Fibroblast of lung (primary cell): Measurements from ENCODE around the gene RTP3. TPM values are rescaled to one million over a fixed set of nuclear protein-coding genes. Genes with fewer than 3 reads are reported as not detected.

Experiments used
- DNase-seq, 2 donors: peaks; one replicate each; pipeline versions ENCODE4 v3.0.0 to v3.0.0-alpha.2; 2010; ENCODE audit warnings: low read depth in 2 of 2
- H2AFZ ChIP-seq: 2 replicates; pipeline ENCODE4 v1.5.1; 2012; ENCODE audit warnings: low read length, control low read depth, inconsistent platforms
- H3K27ac ChIP-seq: 2 replicates; pipeline ENCODE4 v1.5.1; 2011; ENCODE audit warnings: low read length, control low read depth; ENCODE audit not compliant: insufficient read depth
- H3K27me3 ChIP-seq: 2 replicates; pipeline ENCODE4 v1.5.1; 2011; ENCODE audit warnings: mild to moderate bottlenecking, low read length; ENCODE audit not compliant: control insufficient read depth, insufficient read depth
- H3K36me3 ChIP-seq: 2 replicates; pipeline ENCODE4 v1.5.1; 2011; ENCODE audit warnings: low read length; ENCODE audit not compliant: control insufficient read depth, insufficient read depth
- H3K4me1 ChIP-seq: 2 replicates; pipeline ENCODE4 v1.5.1; 2011; ENCODE audit warnings: low read length; ENCODE audit not compliant: control insufficient read depth, insufficient read depth; ENCODE audit errors: extremely low read depth
- H3K4me2 ChIP-seq: 2 replicates; pipeline ENCODE4 v1.5.1; 2011; ENCODE audit warnings: low read length, control low read depth; ENCODE audit not compliant: insufficient read depth; ENCODE audit errors: extremely low read depth
- H3K4me3 ChIP-seq, 4 experiments: fragments of 200-600 bp in 1 of 4; sonication (generic) in 1 of 4; replicated peaks in 1 of 4; 2 replicates each; pipeline ENCODE4 v1.5.1; 2011 to 2016; ENCODE audit warnings: low read length in 4 of 4, low read depth in 3 of 4, mild to moderate bottlenecking in 3 of 4, control low read depth in 2 of 4, inconsistent platforms in 1 of 4, mixed read lengths in 1 of 4; ENCODE audit not compliant: insufficient read depth in 1 of 4; ENCODE audit errors: control extremely low read depth in 1 of 4
- H3K79me2 ChIP-seq: 2 replicates; pipeline ENCODE4 v1.5.1; 2012; ENCODE audit warnings: mild to moderate bottlenecking, low read length, inconsistent platforms; ENCODE audit not compliant: control insufficient read depth, insufficient read depth
- H3K9ac ChIP-seq: 2 replicates; pipeline ENCODE4 v1.5.1; 2011; ENCODE audit warnings: mild to moderate bottlenecking, low read length, control low read depth; ENCODE audit not compliant: insufficient read depth
- H3K9me3 ChIP-seq: 2 replicates; pipeline ENCODE4 v1.5.1; 2012; ENCODE audit warnings: low read depth, low read length; ENCODE audit not compliant: control insufficient read depth, insufficient read depth
- H4K20me1 ChIP-seq: 2 replicates; pipeline ENCODE4 v1.5.1; 2011; ENCODE audit warnings: low read length; ENCODE audit not compliant: control insufficient read depth, insufficient read depth; ENCODE audit errors: extremely low read depth
- CTCF ChIP-seq, 2 donors: IDR thresholded peaks in 1 of 2; conservative IDR thresholded peaks in 1 of 2; 1 replicate in 1 of 2; 2 replicates in 1 of 2; pipeline ENCODE4 v1.5.1; 2011 to 2012; ENCODE audit warnings: low read length in 2 of 2, control low read depth in 1 of 2, inconsistent platforms in 1 of 2, low read depth in 1 of 2, mild to moderate bottlenecking in 1 of 2
- EZH2 ChIP-seq: IDR thresholded peaks from 2 replicates; pipeline ENCODE4 v1.5.1; 2012; ENCODE audit warnings: low read length, control low read depth, mild to moderate bottlenecking; ENCODE audit errors: missing control alignments
- polyA plus RNA-seq, 2 donors: library from polyadenylated mRNA; depleted of rRNA in 1 of 2; stranded (reverse) in 1 of 2; unstranded in 1 of 2; fragments of >200 nt; gene quantifications; 2 replicates each; pipeline ENCODE4 v1.2.1, GENCODE V29; 2011 to 2012; ENCODE audit warnings: missing spikeins in 1 of 2
- total RNA-seq: library from RNA; depleted of rRNA; stranded (reverse); fragments of >200 nt; gene quantifications from 2 replicates; pipeline ENCODE4 v1.2.1, GENCODE V29; 2014

RTP3 gene
- total and polyA plus RNA-seq, 2 donors (not counting 1 experiment from before 2014, with no cell fraction given) = not detected

GRCh38 chr3:46489381-46489780, 8.4 kb upstream of the RTP3 start:
- Histone ChIP-seq H4K20me1 (no peaks in the 10 kb centered on the region), H2AFZ (no peak overlapping the region), H3K4me1 (peaks cover 8% of the 10 kb centered on the region), H3K27me3 (no peaks in the 10 kb centered on the region), H3K36me3 (no peaks in the 10 kb centered on the region), H3K4me2 (no peak overlapping the region), H3K9ac (no peak overlapping the region), H3K79me2 (no peaks in the 10 kb centered on the region), H3K4me3 (no peak overlapping the region), H3K9me3 (no peaks in the 10 kb centered on the region), H3K27ac (no peak overlapping the region)
- no peak for DNase-seq
- TF ChIP-seq CTCF (conservative IDR thresholded peaks at IDR 0.05 in 1 of 2, IDR thresholded peaks at IDR 0.05 in 1 of 2; ENCODE audit: low read depth in 1 of 2, low read length in 2 of 2) (no peak), EZH2 (no peak)

- no peaks in the 10 kb centered on the region for H3K79me2 ChIP-seq
- H3K27ac ChIP-seq = no peak overlapping the region
- no peak overlapping the region for H3K4me2 ChIP-seq
- H2AFZ ChIP-seq = no peak overlapping the region
- H3K27me3 ChIP-seq = no peaks in the 10 kb centered on the region
- no peak overlapping the region for H3K9ac ChIP-seq
- peaks cover 8% of the 10 kb centered on the region for H3K4me1 ChIP-seq
- H3K36me3 ChIP-seq = no peaks in the 10 kb centered on the region
- H4K20me1 ChIP-seq = no peaks in the 10 kb centered on the region
- no peaks in the 10 kb centered on the region for H3K9me3 ChIP-seq
- DNase-seq = peak; percentile 64 to 86
- H3K4me3 ChIP-seq = no peak overlapping the region
- TF ChIP-seq EZH2 = no peak
- TF ChIP-seq CTCF (conservative IDR thresholded peaks at IDR 0.05 in 1 of 2, IDR thresholded peaks at IDR 0.05 in 1 of 2; ENCODE audit: low read depth in 1 of 2, low read length in 2 of 2) = no peak
Observed at GRCh38 chr3:46489875-46490274, 7.9 kb upstream of the RTP3 start.

GRCh38 chr3:46490338-46491084, 7.3 kb upstream of the RTP3 start:
- Histone ChIP-seq H4K20me1 (no peaks in the 10 kb centered on the region), H3K4me1 (peaks cover 8% of the 10 kb centered on the region), H2AFZ (no peak overlapping the region), H3K27me3 (no peaks in the 10 kb centered on the region), H3K4me3 (no peak overlapping the region), H3K27ac (no peak overlapping the region), H3K79me2 (no peaks in the 10 kb centered on the region), H3K9me3 (no peaks in the 10 kb centered on the region), H3K9ac (no peak overlapping the region), H3K4me2 (no peak overlapping the region), H3K36me3 (no peaks in the 10 kb centered on the region)
- TF ChIP-seq CTCF (conservative IDR thresholded peaks at IDR 0.05 in 1 of 2, IDR thresholded peaks at IDR 0.05 in 1 of 2; ENCODE audit: low read depth in 1 of 2, low read length in 2 of 2) = no peak
- no peak for TF ChIP-seq EZH2
- DNase-seq = peak; percentile 50 to 56
